A549 (cell line): Measurements from ENCODE around the gene RPS6KA1. TPM values are rescaled to one million over a fixed set of nuclear protein-coding genes. Genes with fewer than 3 reads are reported as not detected.

Experiments
- ATAC-seq, 2 experiments: fragments of 200-7000 bp in 1 of 2; fragments of >200 bp in 1 of 2; cut with Nextera tagmentation in 1 of 2; cut with Tn5 transposase in 1 of 2; 3 replicates each; pipeline versions ENCODE4 v1.8.0 to v1.9.1; 2018 to 2020; ENCODE audit warnings: mild to moderate bottlenecking in 1 of 2, moderate library complexity in 1 of 2
- CTCF ChIA-PET: fragments of 300-600 bp; sonication (Branson Sonifier 250); formaldehyde crosslinking; extraction: SDS; loops from one replicate; lab custom pipeline; 2021; ENCODE audit warnings: antibody characterized with exemption, inconsistent platforms; lab: Yijun Ruan, JAX
- POLR2A ChIA-PET: fragments of 350-600 bp; formaldehyde crosslinking; extraction: SDS; loops from one replicate; lab custom pipeline; 2021; ENCODE audit warnings: antibody characterized with exemption, inconsistent platforms; lab: Yijun Ruan, JAX
- DNase-seq, 2 experiments: peaks; one replicate each; pipeline versions ENCODE4 v3.0.0 to v3.0.0-alpha.2; 2011 to 2016; ENCODE audit warnings: low read depth in 1 of 2, low spot score in 1 of 2
- FAIRE-seq: peaks from 2 replicates; lab custom pipeline; 2011; peaks lifted over from hg19 to GRCh38; lab: Jason Lieb, UNC
- H3K27ac ChIP-seq, 2 experiments: fragments of >200 bp; sonication (Bioruptor Twin); formaldehyde crosslinking; 3 replicates each; pipeline ENCODE4 v1.5.1; 2016 to 2017
- H3K4me1 ChIP-seq: fragments of >200 bp; sonication (Bioruptor Twin); formaldehyde crosslinking; 3 replicates; pipeline ENCODE4 v1.6.1; 2016
- H3K4me2 ChIP-seq: fragments of >200 bp; sonication (Bioruptor Twin); formaldehyde crosslinking; 3 replicates; pipeline ENCODE4 v1.6.1; 2016
- H3K4me3 ChIP-seq: fragments of >200 bp; sonication (Bioruptor Twin); formaldehyde crosslinking; 3 replicates; pipeline ENCODE4 v1.5.1; 2016
- H3K9me3 ChIP-seq: fragments of >200 bp; sonication (Bioruptor Twin); formaldehyde crosslinking; 3 replicates; pipeline ENCODE4 v1.6.1; 2016
- BHLHE40 ChIP-seq: IDR thresholded peaks from 2 replicates; pipeline ENCODE4 v1.6.1; 2012; ENCODE audit warnings: low read depth, low read length, inconsistent platforms
- CBX2 ChIP-seq: fragments of 200-600 bp; sonication (generic); IDR thresholded peaks from 2 replicates; pipeline ENCODE4 v1.6.1; 2016; ENCODE audit warnings: low read depth, mild to moderate bottlenecking, borderline replicate concordance
- CHD4 ChIP-seq: fragments of 200-600 bp; sonication (generic); IDR thresholded peaks from 2 replicates; pipeline ENCODE4 v1.6.1; 2016; ENCODE audit warnings: antibody characterized with exemption, mild to moderate bottlenecking, borderline replicate concordance
- EHF ChIP-seq: fragments of 250-450 bp; sonication (Bioruptor Pico); IDR thresholded peaks from 2 replicates; pipeline ENCODE4 v1.5.0; 2020; ENCODE audit warnings: mild to moderate bottlenecking
- EP300 ChIP-seq, 2 experiments: fragments of >200 bp; sonication (Bioruptor Twin); formaldehyde crosslinking; IDR thresholded peaks; 2 replicates in 1 of 2; 3 replicates in 1 of 2; pipeline ENCODE4 v1.6.1; 2016 to 2017
- FOSB ChIP-seq: fragments of 250-450 bp; sonication (Bioruptor Pico); IDR thresholded peaks from 2 replicates; pipeline ENCODE4 v1.5.0; 2020; ENCODE audit warnings: mild to moderate bottlenecking, moderate library complexity
- FOXS1 ChIP-seq: fragments of 250-450 bp; sonication (Bioruptor Pico); IDR thresholded peaks from 2 replicates; pipeline ENCODE4 v1.5.0; 2020; ENCODE audit warnings: mild to moderate bottlenecking, moderate library complexity
- GATA3 ChIP-seq: IDR thresholded peaks from 2 replicates; pipeline ENCODE4 v1.6.1; 2012; ENCODE audit warnings: borderline replicate concordance
- HOXB13 ChIP-seq: fragments of 250-450 bp; sonication (Bioruptor Pico); IDR thresholded peaks from 2 replicates; pipeline ENCODE4 v1.5.0; 2020; ENCODE audit warnings: low read depth, mild to moderate bottlenecking, moderate library complexity
- HOXB5 ChIP-seq: fragments of 250-450 bp; sonication (Bioruptor Pico); IDR thresholded peaks from 2 replicates; pipeline ENCODE4 v1.5.0; 2020; ENCODE audit warnings: mild to moderate bottlenecking, moderate library complexity
- JUNB ChIP-seq: fragments of >200 bp; sonication (Bioruptor Twin); formaldehyde crosslinking; IDR thresholded peaks from 2 replicates; pipeline ENCODE4 v1.6.1; 2016
- KDM1A ChIP-seq: fragments of 200-600 bp; sonication (generic); IDR thresholded peaks from 2 replicates; pipeline ENCODE4 v1.6.1; 2016; ENCODE audit warnings: low read depth, mild to moderate bottlenecking
- MAZ ChIP-seq: fragments of 150-350 bp; IDR thresholded peaks from 2 replicates; pipeline ENCODE4 v1.6.1; 2014; ENCODE audit warnings: antibody characterized with exemption, low read depth, low read length, borderline replicate concordance
- NPAS2 ChIP-seq: fragments of 250-450 bp; sonication (Bioruptor Pico); IDR thresholded peaks from 2 replicates; pipeline ENCODE4 v1.8.0; 2022; ENCODE audit warnings: mild to moderate bottlenecking, moderate library complexity, borderline replicate concordance
- NR3C1 ChIP-seq: fragments of >200 bp; sonication (Bioruptor Twin); formaldehyde crosslinking; IDR thresholded peaks from 3 replicates; pipeline ENCODE4 v1.6.1; 2017
- PHF8 ChIP-seq: fragments of 200-600 bp; sonication (generic); IDR thresholded peaks from 2 replicates; pipeline ENCODE4 v1.6.1; 2016; ENCODE audit warnings: low read depth, mild to moderate bottlenecking, antibody characterized with exemption, moderate library complexity, borderline replicate concordance
- RARB ChIP-seq: fragments of 250-450 bp; sonication (Bioruptor Pico); IDR thresholded peaks from 2 replicates; pipeline ENCODE4 v1.8.0; 2021; ENCODE audit warnings: mild to moderate bottlenecking, moderate library complexity
- SREBF2 ChIP-seq: fragments of 450-650 bp; IDR thresholded peaks from 2 replicates; pipeline ENCODE4 v1.6.1; 2014; ENCODE audit warnings: mild to moderate bottlenecking, moderate library complexity
- TFCP2L1 ChIP-seq: fragments of 250-450 bp; sonication (Bioruptor Pico); IDR thresholded peaks from 2 replicates; pipeline ENCODE4 v1.5.0; 2021; ENCODE audit warnings: mild to moderate bottlenecking
- ZC3H11A ChIP-seq: fragments of 450-650 bp; IDR thresholded peaks from 2 replicates; pipeline ENCODE4 v1.6.1; 2014; ENCODE audit warnings: antibody characterized with exemption, mild to moderate bottlenecking
- ZNF302 ChIP-seq: fragments of 250-450 bp; sonication (Bioruptor Pico); IDR thresholded peaks from 2 replicates; pipeline ENCODE4 v1.9.0; 2021; ENCODE audit warnings: inconsistent platforms, mild to moderate bottlenecking, moderate library complexity
- ZSCAN20 ChIP-seq: fragments of 250-450 bp; sonication (Bioruptor Pico); IDR thresholded peaks from 2 replicates; pipeline ENCODE4 v1.8.0; 2022; ENCODE audit warnings: mild to moderate bottlenecking, moderate library complexity
- WGBS: methylation state at CpG from one replicate; pipeline ENCODE4 v1.1.6; 2017; ENCODE audit errors: missing lambda C conversion rate; 5-methylcytosine and 5-hydroxymethylcytosine counted together
- polyA plus RNA-seq, 4 experiments: library from polyadenylated mRNA; depleted of rRNA in 3 of 4; stranded (reverse); fragments of >200 nt; fragmentation: RNase III in 1 of 4; extraction: RNeasy Plus Mini Kit Qiagen cat#74134 plus additional on column Dnase treatment in 1 of 4; gene quantifications; 2 replicates in 3 of 4; 3 replicates in 1 of 4; pipeline ENCODE4 v1.2.3, GENCODE V29; 2011 to 2017
- TF ChIP-seq, protein P1 (sequence below): fragments of 250-450 bp; sonication (Bioruptor Pico); IDR thresholded peaks from 2 replicates; pipeline ENCODE4 v1.5.0; 2020; ENCODE audit warnings: low read depth, mild to moderate bottlenecking, moderate library complexity
- TF ChIP-seq, protein P2 (sequence below): fragments of >200 bp; sonication (Bioruptor Twin); formaldehyde crosslinking; IDR thresholded peaks from 3 replicates; pipeline ENCODE4 v1.5.1; 2016
- TF ChIP-seq, protein P3 (sequence below): IDR thresholded peaks from 2 replicates; pipeline ENCODE4 v1.6.1; 2012; ENCODE audit warnings: low read depth, borderline replicate concordance
- TF ChIP-seq, protein P4 (sequence below): fragments of >200 bp; sonication (Bioruptor Twin); formaldehyde crosslinking; IDR thresholded peaks from 2 replicates; pipeline ENCODE4 v1.6.1; 2016

Gene RPS6KA1
- polyA plus RNA-seq, 2 of the 4 experiments (the other 2 are of a cell fraction) = 9.8 to 12.4 TPM

DNA sequence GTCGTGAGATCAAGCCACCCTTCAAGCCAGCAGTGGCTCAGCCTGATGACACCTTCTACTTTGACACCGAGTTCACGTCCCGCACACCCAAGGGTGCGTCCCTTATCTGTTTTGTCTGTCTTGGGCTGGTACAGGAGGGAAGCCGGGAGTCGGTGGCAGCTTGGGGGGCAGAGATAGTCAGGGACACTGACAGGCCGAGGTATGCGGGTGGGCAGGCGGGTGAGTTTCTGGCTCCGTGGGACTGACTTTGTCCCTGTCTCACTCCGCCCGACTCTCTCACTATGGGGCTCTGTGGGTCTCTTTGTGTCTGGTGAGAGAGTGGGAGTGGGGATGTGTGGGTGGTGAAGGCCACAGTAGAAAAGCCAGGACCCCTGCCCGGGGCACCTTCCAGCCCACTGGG, 27.4 kb downstream of the RPS6KA1 start (continued):
- TF ChIP-seq FOXS1 (CRISPR knock-in tag) (no peak), EHF (CRISPR knock-in tag) (no peak)

DNA sequence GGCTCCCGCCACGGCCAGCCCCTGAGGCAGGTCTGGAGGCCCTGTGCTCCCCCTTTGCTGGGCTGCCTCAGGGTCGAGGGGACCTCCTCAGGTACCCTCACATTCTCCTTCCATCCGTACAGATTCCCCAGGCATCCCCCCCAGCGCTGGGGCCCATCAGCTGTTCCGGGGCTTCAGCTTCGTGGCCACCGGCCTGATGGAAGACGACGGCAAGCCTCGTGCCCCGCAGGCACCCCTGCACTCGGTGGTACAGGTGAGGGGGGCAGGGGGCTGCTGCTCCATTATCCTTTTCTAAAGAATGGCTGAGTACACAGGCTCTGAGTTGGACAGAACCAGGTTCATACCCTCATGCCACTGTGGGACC, 29.1 kb downstream of the RPS6KA1 start:
- TF ChIP-seq CHD4 = no peak
- TF ChIP-seq HOXB5 (CRISPR knock-in tag) = no peak
- TF ChIP-seq MAZ = no peak
- TF ChIP-seq RARB (CRISPR knock-in tag) = no peak
- TF ChIP-seq, protein P1, sequence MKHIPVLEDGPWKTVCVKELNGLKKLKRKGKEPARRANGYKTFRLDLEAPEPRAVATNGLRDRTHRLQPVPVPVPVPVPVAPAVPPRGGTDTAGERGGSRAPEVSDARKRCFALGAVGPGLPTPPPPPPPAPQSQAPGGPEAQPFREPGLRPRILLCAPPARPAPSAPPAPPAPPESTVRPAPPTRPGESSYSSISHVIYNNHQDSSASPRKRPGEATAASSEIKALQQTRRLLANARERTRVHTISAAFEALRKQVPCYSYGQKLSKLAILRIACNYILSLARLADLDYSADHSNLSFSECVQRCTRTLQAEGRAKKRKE (CRISPR knock-in tag) = no peak
- no peak for TF ChIP-seq KDM1A
- TF ChIP-seq, protein P2, sequence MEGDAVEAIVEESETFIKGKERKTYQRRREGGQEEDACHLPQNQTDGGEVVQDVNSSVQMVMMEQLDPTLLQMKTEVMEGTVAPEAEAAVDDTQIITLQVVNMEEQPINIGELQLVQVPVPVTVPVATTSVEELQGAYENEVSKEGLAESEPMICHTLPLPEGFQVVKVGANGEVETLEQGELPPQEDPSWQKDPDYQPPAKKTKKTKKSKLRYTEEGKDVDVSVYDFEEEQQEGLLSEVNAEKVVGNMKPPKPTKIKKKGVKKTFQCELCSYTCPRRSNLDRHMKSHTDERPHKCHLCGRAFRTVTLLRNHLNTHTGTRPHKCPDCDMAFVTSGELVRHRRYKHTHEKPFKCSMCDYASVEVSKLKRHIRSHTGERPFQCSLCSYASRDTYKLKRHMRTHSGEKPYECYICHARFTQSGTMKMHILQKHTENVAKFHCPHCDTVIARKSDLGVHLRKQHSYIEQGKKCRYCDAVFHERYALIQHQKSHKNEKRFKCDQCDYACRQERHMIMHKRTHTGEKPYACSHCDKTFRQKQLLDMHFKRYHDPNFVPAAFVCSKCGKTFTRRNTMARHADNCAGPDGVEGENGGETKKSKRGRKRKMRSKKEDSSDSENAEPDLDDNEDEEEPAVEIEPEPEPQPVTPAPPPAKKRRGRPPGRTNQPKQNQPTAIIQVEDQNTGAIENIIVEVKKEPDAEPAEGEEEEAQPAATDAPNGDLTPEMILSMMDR = no peak
- TF ChIP-seq, all 56 proteins: peak for 0
- ChIA-PET POLR2A (no interaction called here), CTCF (interaction anchor here (0.7 kb wide), 1 partner anchor 146 kb away, joined by 3 read pairs; no protein-coding TSS in a partner anchor)
- H3K27ac ChIP-seq = no peak overlapping the region
- DNase-seq (no peak), ATAC-seq (no peak; a peak in 1 of 6 replicates), FAIRE-seq (no peak)
- H3K4me1 ChIP-seq = no peaks in the 10 kb centered on the region
- 86% methylated on average over 6 of the region's 13 CpGs for WGBS
- H3K4me2 ChIP-seq = no peak overlapping the region
- H3K4me3 ChIP-seq = no peak overlapping the region
- no peaks in the 10 kb centered on the region for H3K9me3 ChIP-seq

DNA sequence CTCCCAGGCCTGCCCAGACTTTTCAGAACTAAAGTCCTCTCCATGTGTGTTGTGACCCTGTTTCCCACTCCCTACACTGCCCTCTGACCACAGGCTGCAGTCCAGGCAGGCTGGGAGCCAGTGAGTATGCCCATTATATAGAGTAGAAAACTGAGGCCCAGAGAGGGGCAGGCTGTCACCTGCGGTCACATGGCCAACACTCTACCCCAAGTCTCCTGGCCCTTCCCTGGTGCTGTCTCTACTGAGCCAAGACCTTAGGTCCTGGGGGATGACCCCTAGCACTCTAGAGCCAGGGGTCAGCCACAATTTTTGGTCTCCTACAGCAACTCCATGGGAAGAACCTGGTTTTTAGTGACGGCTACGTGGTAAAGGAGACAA, 30.8 kb downstream of the RPS6KA1 start:
- Histone ChIP-seq H3K4me3 (no peak overlapping the region), H3K4me2 (no peak overlapping the region), H3K27ac (no peak overlapping the region), H3K4me1 (no peaks in the 10 kb centered on the region), H3K9me3 (no peaks in the 10 kb centered on the region)
- ChIA-PET POLR2A (no interaction called here), CTCF (interaction anchor here (1.4 to 1.8 kb wide), 2 partner anchors 19 to 42 kb away, joined by 3 to 5 read pairs; no protein-coding TSS in a partner anchor)
- no peak for ATAC-seq
- no peak for FAIRE-seq
- WGBS = no CpG with 5 or more reads among the region's 3 CpGs
- TF ChIP-seq EHF (CRISPR knock-in tag) = no peak
- TF ChIP-seq ZC3H11A = no peak
- TF ChIP-seq JUNB = no peak
- no peak for TF ChIP-seq HOXB13 (CRISPR knock-in tag)
- no peak for TF ChIP-seq SREBF2
- no peak for TF ChIP-seq ZNF302 (CRISPR knock-in tag)
- TF ChIP-seq GATA3 = no peak
- DNase-seq = no peak

DNA sequence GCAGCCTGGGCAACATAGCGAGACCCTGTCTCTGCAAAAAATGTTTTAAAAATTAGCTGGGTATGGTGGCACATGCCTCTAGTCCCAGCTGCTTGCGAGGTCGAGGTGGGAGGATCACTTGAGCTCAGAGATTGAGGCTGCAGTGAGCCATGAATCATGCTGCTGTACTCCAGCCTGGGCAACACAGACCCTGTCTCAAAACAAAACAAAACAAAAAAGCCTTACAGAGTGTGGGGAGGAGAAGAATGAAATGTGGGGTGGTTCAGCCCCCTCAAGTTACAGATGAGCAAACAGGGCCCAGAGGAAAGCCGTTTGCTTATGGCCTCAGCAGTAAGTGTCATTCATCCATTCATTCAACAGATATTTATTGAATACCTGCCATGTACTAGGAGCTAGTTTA, 40.7 kb downstream of the RPS6KA1 start:
- no peak overlapping the region for H3K4me2 ChIP-seq
- FAIRE-seq (no peak), ATAC-seq (no peak), DNase-seq (no peak)
- no peak overlapping the region for H3K27ac ChIP-seq
- H3K4me1 ChIP-seq = no peaks in the 10 kb centered on the region
- POLR2A ChIA-PET = no interaction called here
- no peak overlapping the region for H3K4me3 ChIP-seq
- WGBS = 69% methylated on average over 4 of the region's 4 CpGs
- H3K9me3 ChIP-seq = no peaks in the 10 kb centered on the region
- no peak for TF ChIP-seq CHD4
- CTCF ChIA-PET = interaction anchor here (1.2 to 2.7 kb wide), 2 partner anchors 31 to 40 kb away, joined by 5 to 8 read pairs; no protein-coding TSS in a partner anchor

DNA sequence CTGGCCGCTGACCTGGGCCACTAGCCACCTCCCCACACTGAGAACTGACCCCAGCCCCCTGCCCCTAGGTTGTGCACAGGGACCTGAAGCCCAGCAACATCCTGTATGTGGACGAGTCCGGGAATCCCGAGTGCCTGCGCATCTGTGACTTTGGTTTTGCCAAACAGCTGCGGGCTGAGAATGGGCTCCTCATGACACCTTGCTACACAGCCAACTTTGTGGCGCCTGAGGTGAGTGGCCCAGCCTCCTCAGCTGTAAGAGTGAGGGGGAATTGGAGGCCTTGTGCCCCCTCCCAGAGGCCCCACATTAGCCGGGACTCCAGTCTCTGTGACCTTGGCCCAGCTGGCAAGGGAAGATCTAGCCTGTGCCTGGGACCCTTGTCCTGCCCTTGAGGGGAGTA, 41.8 kb downstream of the RPS6KA1 start:
- Histone ChIP-seq H3K4me1 (no peaks in the 10 kb centered on the region), H3K27ac (no peak overlapping the region), H3K4me2 (no peak overlapping the region), H3K4me3 (no peak overlapping the region), H3K9me3 (no peaks in the 10 kb centered on the region)
- FAIRE-seq (no peak), DNase-seq (no peak), ATAC-seq (no peak)
- WGBS = 92% methylated on average over 2 of the region's 8 CpGs
- ChIA-PET POLR2A (no interaction called here), CTCF (interaction anchor here (0.7 to 1.2 kb wide), 3 partner anchors 41 to 681 kb away, joined by 3 to 5 read pairs (median 4); no protein-coding TSS in a partner anchor)
- TF ChIP-seq, protein P1 (CRISPR knock-in tag) = no peak
- TF ChIP-seq CBX2 (no peak), ZSCAN20 (no peak), SREBF2 (no peak), NPAS2 (CRISPR knock-in tag) (no peak), EP300 (IDR thresholded peaks at IDR 0.05) (no peak), BHLHE40 (no peak), FOXS1 (CRISPR knock-in tag) (no peak), PHF8 (no peak), ZNF302 (CRISPR knock-in tag) (no peak), NR3C1 (no peak), TFCP2L1 (CRISPR knock-in tag) (no peak), FOSB (CRISPR knock-in tag) (no peak)
- TF ChIP-seq, protein P3, sequence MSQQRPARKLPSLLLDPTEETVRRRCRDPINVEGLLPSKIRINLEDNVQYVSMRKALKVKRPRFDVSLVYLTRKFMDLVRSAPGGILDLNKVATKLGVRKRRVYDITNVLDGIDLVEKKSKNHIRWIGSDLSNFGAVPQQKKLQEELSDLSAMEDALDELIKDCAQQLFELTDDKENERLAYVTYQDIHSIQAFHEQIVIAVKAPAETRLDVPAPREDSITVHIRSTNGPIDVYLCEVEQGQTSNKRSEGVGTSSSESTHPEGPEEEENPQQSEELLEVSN = no peak
- TF ChIP-seq, protein P4, sequence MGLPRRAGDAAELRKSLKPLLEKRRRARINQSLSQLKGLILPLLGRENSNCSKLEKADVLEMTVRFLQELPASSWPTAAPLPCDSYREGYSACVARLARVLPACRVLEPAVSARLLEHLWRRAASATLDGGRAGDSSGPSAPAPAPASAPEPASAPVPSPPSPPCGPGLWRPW = no peak
